LNCaP clone FGC (cell line): ENCODE data around the gene IHH.

Source experiments
- DNase-seq: peaks from one replicate; pipeline ENCODE4 v3.0.0-alpha.2; 2011; ENCODE audit warnings: low read depth
- H3K4me3 ChIP-seq: 2 replicates; pipeline ENCODE4 v1.5.1; 2011; ENCODE audit warnings: mild to moderate bottlenecking, low read depth, low read length, control low read depth
- TF ChIP-seq, protein P1 (sequence below): IDR thresholded peaks from 2 replicates; pipeline ENCODE4 v1.5.1; 2012; ENCODE audit warnings: mild to moderate bottlenecking; ENCODE audit not compliant: control insufficient read depth, insufficient read depth; ENCODE audit errors: extremely low read depth

Gene IHH

DNA sequence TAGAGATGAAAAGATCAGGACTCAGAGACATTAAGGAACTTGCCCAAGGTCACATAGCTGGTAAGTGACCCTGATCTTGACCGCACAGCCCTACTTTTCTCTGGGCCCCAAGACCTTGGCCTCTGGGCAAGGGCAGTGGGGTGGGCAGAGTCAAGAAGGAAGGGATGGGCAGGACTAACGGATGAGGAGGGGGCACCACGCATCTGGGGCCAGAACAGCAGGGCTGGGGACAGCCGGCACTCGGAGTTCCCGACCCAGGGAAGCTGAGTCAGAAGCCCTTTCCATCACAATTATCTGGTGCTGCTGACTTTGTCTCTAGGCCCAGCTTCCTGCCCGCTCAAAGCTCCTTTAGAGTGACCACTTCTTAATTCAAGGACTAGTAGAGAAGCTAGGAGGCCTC, 33.8 kb downstream of the IHH start:
- TF ChIP-seq, protein P1, sequence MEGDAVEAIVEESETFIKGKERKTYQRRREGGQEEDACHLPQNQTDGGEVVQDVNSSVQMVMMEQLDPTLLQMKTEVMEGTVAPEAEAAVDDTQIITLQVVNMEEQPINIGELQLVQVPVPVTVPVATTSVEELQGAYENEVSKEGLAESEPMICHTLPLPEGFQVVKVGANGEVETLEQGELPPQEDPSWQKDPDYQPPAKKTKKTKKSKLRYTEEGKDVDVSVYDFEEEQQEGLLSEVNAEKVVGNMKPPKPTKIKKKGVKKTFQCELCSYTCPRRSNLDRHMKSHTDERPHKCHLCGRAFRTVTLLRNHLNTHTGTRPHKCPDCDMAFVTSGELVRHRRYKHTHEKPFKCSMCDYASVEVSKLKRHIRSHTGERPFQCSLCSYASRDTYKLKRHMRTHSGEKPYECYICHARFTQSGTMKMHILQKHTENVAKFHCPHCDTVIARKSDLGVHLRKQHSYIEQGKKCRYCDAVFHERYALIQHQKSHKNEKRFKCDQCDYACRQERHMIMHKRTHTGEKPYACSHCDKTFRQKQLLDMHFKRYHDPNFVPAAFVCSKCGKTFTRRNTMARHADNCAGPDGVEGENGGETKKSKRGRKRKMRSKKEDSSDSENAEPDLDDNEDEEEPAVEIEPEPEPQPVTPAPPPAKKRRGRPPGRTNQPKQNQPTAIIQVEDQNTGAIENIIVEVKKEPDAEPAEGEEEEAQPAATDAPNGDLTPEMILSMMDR = no peak
- no peak overlapping the region for H3K4me3 ChIP-seq
- DNase-seq = no peak

DNA sequence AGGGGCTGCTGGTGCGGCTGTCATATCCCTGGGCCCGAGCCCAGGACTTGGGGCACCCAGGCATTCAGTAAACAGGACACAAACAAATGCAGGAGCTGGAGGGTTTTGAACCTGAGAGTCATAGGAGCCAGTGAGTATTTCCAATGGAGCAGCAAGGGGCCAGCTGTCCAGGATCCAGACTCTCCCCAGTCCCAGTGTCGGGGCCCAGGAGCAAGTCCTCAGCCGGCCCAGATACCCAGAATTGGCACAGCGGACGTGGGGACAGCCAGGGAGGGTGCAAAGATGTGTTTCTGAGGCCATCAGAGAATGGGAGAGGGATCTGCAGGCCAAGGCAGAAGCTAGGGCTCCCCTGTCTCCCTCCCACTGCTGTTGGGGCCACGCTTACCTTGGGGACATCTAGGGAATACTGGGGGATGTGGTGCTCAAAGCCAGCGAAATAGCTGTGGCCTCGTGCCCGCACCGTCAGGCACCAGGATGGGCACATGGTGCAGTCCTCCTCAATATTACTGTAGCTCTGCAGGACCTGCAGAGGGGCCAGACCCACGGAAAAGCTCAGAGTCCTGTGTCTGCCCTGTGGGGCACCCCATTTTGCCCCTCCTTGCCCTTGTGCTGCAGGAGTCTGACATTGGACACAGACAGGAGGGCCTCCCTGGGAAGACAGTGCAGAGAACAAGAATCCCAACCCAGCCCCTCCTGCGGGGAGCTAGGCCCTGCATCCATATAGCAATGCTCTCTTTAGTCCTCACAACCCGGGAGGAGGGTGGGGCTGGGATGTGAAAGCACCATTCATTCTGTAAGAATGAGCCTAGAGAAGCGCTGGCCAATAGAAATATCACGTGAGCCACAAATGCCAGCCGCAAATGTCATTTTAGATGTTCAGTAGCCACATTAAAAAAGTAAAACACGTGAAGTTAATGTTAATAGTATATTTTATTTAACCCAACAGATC, 34.8 kb downstream of the IHH start:
- TF ChIP-seq, protein P1 = no peak
- DNase-seq = no peak
- H3K4me3 ChIP-seq = no peak overlapping the region

DNA sequence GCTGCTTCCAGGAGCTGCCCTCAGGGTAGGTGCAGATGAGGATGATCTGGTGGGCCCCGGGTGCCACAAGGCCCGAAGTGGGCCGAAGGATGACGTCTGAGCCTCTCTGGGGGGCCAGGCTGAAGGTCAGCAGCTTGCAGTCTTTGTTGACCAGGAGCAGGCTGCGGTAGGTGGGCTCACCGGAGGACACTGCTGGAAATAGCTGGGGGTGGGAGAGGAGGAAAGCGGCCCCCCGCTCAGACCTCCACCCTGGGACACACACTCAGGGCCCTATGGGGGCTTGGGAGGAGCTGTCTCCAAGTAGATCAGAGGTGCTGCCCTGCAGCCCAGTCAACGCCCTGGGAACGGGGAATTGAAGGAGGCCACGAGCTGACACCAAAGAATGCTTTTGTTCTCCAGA, 36.7 kb downstream of the IHH start:
- TF ChIP-seq, protein P1 = no peak
- no peak for DNase-seq
- H3K4me3 ChIP-seq = no peak overlapping the region

GRCh38 chr2:219023045-219023605, 37.6 kb downstream of the IHH start:
- DNase-seq = no peak
- TF ChIP-seq, protein P1 = no peak
- no peak overlapping the region for H3K4me3 ChIP-seq

- TF ChIP-seq, protein P1 = no peak
- no peak for DNase-seq
- no peak overlapping the region for H3K4me3 ChIP-seq
Observed at GRCh38 chr2:219022616-219023015, 38.1 kb downstream of the IHH start.

DNA sequence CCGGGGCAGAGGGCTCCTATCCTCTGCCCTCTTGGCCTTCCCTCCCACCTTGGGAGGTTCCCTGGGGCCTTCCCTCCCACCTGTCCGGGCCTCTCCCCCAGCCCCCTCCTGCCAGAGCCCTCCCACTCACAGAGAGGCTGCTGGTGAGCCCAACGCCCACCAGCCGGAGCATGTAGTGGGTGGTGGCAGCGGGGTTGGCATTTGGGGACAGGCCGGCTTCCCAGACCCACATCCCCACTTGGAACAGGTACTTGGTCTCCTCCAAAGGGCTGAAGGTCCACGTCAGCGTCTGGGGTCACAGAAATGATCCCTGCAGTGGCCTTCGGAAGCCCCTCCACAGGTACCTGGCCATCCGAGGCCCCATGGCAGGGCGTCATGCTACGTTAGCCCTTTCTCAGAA, 38.7 kb downstream of the IHH start:
- H3K4me3 ChIP-seq = no peak overlapping the region
- TF ChIP-seq, protein P1 = no peak
- DNase-seq = no peak

- no peak for DNase-seq
- TF ChIP-seq, protein P1 = no peak
- H3K4me3 ChIP-seq = no peak overlapping the region
Observed at GRCh38 chr2:219021591-219021990, 39.1 kb downstream of the IHH start.
